ENCODE measurements around the gene CEP164.

CEP164 gene

GRCh38 chr11:117428186-117428855 lies 100.7 kb downstream of the CEP164 start:
- DNase-seq (ENCODE audit: low read depth), result no peak
- no peak overlapping the region for H3K4me3 ChIP-seq (ENCODE audit: low read depth, low read length)
- no peak for TF ChIP-seq CTCF (IDR thresholded peaks at IDR 0.05; ENCODE audit: low read depth, low read length, missing control alignments)

GRCh38 chr11:117428856-117429229 lies 101.2 kb downstream of the CEP164 start:
- TF ChIP-seq CTCF (IDR thresholded peaks at IDR 0.05; ENCODE audit: low read depth, low read length, missing control alignments), result no peak
- H3K4me3 ChIP-seq (ENCODE audit: low read depth, low read length), result no peak overlapping the region
- DNase-seq (ENCODE audit: low read depth), result no peak

GRCh38 chr11:117430293-117430955 lies 102.8 kb downstream of the CEP164 start:
- no peak for DNase-seq (ENCODE audit: low read depth)
- no peak for TF ChIP-seq CTCF (IDR thresholded peaks at IDR 0.05; ENCODE audit: low read depth, low read length, missing control alignments)
- H3K4me3 ChIP-seq (ENCODE audit: low read depth, low read length), result no peak overlapping the region

- DNase-seq (ENCODE audit: low read depth), result no peak
- H3K4me3 ChIP-seq (ENCODE audit: low read depth, low read length), result no peak overlapping the region
- TF ChIP-seq CTCF (IDR thresholded peaks at IDR 0.05; ENCODE audit: low read depth, low read length, missing control alignments), result no peak
Measured at GRCh38 chr11:117431436-117431835, 103.8 kb downstream of the CEP164 start.

- TF ChIP-seq CTCF (IDR thresholded peaks at IDR 0.05; ENCODE audit: low read depth, low read length, missing control alignments), result no peak
- no peak overlapping the region for H3K4me3 ChIP-seq (ENCODE audit: low read depth, low read length)
- no peak for DNase-seq (ENCODE audit: low read depth)
Measured at GRCh38 chr11:117433717-117434116, 106.1 kb downstream of the CEP164 start.

- H3K4me3 ChIP-seq (ENCODE audit: low read depth, low read length), result no peak overlapping the region
- no peak for DNase-seq (ENCODE audit: low read depth)
- no peak for TF ChIP-seq CTCF (IDR thresholded peaks at IDR 0.05; ENCODE audit: low read depth, low read length, missing control alignments)
Measured at GRCh38 chr11:117434481-117434880, 106.8 kb downstream of the CEP164 start.

GRCh38 chr11:117435326-117435725 lies 107.7 kb downstream of the CEP164 start:
- no peak overlapping the region for H3K4me3 ChIP-seq (ENCODE audit: low read depth, low read length)
- TF ChIP-seq CTCF (IDR thresholded peaks at IDR 0.05; ENCODE audit: low read depth, low read length, missing control alignments), result no peak
- DNase-seq (ENCODE audit: low read depth), result no peak

Measured in GM12864 (cell line).